Measurements from ENCODE around the gene NFIA.

NFIA gene

DNA sequence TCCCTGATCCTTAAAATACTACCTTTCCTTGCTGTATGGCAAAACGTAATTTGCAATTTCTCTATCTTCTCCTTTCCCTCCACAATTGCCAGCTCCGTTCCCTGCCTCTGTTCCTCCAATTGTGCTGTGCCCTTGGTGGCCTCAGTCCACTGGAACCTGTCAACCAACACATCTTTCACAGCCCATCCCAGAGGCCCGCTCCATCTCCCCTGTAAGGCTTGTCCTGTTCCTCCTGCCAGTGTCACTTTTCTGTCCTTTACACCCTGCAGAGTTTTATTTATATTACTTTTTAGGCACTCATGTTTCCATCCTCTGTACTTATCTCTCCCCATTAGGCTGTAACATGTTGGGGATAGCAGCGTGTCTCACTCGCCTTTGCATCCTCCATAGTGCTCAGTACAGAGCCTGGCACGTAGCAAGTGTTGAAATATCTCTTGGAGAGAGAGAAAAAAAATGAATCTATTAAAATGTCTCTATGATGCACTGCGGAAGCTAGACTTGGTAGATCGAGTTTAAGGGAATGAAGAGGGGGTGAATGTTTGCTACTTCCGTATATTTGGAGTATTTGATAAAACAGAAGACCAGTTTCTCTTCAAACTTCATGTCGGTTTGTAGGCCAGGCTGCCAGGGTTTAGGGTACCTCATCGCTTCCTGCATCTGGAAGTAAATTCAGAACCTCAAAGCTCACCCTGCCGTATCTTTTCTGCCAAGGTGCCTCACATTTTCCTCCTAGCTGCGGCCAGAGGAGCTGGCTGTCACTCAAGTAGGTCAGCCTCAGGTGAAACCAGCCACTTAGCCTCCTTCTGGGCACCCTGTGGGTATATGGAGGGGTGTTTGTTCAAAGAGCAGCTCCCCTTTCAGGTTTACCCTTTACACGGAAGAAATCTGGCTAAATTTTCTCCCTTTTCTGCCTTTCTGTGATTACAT, 338.8 kb downstream of the NFIA start:
- DNase-seq (ENCODE audit: low spot score) (no peak), FAIRE-seq (no peak)

DNA sequence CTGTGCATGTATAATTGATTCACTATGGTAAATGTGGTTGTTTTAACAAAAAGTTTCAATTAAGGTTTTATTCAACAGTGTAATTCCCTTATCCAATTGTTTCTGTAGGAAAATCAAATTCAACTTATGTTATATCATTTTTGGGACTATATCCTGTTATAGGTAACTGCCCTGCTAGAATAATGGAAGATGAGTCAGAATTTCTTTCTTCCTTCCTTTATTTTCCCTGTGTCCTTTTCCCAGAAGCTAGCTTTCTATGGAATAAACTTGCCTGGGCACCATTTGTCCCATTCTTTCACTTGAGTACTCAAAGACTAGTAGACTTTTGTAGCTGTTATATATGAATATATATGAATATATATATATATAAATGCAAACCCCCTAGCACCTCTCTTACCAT, 341.3 kb downstream of the NFIA start:
- no peak for DNase-seq (ENCODE audit: low spot score)
- no peak for FAIRE-seq

DNA sequence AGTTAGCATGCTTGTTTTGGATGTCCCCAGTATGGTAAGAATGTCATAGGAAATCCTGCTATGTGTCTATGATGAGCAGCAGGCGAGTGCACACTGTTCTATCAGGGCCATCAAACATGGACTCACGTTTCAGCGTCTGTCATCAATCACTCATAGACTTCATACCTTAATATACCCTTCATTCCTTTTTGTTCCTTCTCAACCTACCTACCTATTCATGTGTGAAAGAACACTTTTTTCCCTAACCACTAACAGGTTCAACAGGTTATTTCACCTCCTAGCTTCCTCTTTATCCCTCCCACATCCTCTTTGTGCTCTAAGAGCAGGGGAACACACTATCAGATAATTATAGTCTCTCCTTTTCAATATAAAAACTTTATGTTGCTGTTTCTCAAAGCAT, 342.0 kb downstream of the NFIA start:
- FAIRE-seq (no peak), DNase-seq (ENCODE audit: low spot score) (no peak)

DNA sequence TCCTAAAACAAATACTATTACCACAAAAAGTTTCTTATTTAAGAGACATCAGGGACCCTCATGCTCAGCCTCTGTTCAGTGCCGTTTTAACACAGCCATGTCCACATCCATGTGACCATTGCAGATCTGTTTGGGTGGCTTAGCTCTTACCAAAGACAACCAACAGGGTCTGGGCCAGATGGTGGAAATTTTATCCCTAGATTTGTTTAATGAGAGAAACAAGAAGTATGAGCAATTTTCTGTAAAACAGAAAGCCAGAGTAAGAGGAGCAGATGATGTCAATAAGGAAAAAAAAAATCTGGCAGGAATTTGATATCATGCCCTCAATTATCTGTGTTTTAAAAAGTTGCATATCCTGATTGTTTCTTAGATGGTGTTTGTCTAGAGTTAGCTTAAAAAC, 342.7 kb downstream of the NFIA start:
- DNase-seq (ENCODE audit: low spot score) (no peak), FAIRE-seq (no peak)

DNA sequence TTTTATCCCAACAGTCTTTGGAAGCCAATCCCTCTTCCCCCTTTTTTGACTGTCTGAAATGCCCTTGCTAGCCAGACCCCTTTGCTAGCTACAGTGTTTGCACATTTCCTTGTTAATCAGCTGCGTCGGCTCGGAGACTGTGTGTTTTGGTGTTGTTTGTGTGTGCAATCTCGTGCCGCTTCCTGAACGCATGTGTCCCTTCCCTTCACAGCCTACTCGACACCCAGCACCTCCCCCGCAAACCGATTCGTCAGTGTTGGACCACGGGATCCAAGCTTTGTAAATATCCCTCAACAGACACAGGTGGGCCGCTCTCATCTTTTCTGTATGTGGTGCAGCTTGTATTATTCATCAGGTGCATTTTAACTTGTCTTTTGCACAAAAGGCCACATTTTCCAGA, 343.9 kb downstream of the NFIA start:
- no peak for FAIRE-seq
- DNase-seq (ENCODE audit: low spot score), result no peak

DNA sequence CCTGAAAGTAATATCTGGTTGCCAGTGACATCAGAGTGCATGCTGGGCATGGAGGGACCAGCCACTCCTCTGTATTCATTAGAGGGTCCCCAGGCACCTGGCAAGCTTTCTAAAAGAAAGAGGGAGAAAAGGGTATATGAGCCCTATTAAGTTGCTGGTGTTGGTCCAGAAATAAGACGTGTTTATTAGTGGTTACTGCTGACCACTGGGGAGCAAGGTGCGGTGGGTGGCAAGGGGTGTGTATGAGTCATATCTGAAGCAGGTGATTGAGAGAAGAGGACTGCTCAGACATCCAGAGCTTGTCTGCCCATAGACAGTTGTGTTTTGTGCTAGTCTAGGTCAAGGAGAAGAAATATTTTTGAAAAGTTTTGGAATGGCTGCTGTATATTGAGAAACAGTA, 344.5 kb downstream of the NFIA start:
- DNase-seq (ENCODE audit: low spot score) (no peak), FAIRE-seq (no peak)

DNA sequence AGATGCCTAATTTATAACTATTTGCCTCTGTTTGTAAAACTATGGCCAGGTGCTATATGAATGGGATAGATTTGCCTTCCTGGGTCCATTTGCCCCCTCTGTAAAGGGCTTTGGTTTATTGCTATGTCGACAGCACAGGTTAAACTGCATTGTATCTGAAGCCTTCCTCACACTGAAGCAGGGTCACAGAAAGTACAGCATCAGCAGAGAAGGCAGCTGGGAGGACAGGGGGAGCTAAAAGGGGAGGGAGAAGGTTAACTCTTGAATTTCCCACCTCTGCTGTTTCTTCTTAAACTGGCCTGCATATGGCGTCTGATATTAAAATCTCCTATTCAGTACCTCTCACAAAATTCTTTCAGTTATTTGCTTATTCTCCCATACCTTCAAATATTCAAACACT, 345.1 kb downstream of the NFIA start:
- DNase-seq (ENCODE audit: low spot score) (no peak), FAIRE-seq (no peak)

DNA sequence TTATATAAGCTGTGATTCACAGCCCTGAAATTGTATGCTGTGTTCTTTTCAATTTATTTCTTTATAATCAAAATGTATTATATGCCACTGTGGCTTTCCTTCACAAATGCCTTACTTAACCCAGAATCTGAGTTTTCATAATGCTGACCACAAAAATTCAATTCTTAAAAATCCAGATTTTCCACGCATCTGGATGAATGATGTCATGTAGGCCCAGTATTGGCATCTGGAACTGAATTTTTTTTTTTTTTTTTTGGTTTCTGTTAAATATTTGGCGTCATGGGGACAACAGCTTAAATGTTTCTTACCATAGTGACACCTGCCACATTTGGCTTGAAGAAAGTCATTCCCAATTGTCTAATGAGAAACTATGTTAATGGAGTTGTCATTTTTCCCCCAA, 345.8 kb downstream of the NFIA start:
- DNase-seq (ENCODE audit: low spot score), result no peak
- no peak for FAIRE-seq

DNA sequence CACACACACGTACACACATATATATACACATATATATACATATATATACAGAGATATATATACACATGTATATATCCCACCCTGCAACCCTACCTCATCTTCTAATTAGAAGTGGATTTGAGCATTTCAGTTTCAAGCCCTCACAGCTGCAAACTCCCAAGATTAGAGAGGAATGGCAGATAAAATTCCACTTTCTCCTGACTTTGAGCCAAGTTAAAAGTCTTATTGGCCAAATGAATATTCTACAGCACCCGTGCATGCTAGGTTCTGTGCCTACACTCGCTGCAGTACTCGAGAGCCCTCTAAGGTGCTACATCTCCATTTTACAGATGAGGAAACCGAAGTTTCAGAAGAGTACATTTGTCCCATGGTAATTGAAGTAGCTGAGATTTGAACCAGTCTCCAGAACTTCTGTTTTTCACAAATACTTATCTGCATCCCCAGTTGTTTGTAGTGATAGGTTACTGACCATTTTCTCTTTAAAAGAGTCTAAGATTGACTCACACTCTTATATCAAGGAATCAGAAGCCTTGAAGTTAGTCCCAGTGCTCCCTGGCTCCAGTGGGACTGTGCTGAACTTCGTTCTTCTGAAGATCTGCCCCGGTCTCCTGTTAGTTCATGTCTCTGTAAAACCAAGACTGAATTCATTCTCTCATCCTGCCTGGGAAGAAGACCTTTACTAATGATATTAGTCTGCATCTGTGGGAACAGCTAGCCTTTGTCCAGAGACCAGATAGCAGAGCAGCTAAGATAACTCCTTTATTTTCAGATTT, 350.4 kb downstream of the NFIA start:
- FAIRE-seq (no peak), DNase-seq (ENCODE audit: low spot score) (no peak)

DNA sequence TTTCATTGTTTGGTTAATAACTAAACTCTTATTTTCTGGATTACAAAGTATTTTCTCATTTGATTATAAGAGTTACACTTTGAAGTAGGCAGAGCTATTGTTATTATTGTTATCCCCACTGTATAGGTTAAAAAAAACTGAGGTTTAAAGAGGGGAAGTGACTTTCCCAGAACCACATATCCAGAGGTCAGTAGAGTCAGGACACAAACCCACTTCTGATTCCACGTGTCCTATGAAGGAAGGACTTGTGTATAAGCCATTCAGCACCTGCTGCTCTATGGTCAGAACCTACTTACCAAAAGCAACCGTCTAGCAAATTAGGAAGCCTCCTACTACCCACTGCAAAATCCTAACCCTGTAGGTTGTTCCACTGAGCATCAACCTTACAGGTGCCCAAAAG, 351.3 kb downstream of the NFIA start:
- no peak for FAIRE-seq

DNA sequence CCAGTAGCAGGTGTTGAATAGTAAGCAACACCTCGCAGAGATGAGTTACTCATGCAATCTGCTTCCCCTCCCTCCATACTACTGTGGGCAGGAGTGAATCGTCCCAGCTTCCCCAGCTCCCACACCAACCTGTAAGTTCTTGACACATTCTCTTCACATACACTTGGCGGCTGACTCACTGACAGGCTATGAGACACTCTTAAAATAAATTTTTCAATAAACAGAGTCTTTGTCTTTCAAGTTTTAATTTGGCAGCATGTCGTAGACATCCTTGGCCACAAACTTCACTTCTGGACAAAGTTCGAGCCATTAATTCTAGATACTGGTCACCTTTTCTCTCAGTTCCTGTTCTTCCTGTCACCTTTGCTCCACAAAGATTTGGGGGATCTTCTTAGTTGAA, 351.9 kb downstream of the NFIA start:
- FAIRE-seq, result no peak
- DNase-seq (ENCODE audit: low spot score), result no peak

More for the DNA sequence above, 351.3 kb downstream of the NFIA start:
- no peak for DNase-seq (ENCODE audit: low spot score)

DNA sequence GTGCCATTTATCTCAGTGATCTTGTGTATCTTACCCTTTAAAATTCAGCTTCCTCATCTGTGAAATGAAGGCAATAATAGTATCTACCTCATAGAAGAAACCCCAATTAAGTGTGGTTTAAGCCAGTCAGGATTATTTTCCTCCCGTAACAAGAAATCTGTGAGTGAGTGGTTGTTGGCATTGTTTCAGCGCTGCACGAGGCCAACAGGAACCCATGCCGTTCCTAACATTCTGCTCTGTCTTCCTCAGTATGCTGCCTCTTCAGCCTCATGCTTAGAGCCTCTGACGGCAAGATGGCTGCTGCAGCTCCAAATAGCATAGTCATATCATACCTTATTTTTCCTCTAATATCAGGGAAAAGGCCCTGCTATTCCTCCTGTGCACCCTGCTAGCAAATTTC, 352.9 kb downstream of the NFIA start:
- FAIRE-seq, result no peak
- no peak for DNase-seq (ENCODE audit: low spot score)

DNA sequence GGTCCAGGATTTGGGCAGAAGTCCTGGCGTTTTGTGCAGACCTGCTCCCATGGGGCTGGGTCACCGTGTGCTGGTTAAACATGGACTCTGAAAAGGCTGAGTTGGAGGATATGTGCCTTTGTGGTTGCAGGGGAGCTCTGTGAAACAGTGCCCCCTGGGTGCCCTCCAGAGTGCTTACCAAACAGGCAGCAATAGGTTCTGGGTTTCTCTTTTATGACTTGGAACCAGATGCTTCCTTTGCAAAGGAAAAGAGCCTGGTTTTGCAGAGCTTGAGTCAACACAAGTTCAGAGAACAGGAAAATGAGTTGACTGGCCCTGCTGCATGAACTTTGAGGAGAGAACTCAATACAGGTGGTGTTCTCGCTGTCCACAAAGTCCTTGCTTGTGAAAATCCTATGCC, 353.7 kb downstream of the NFIA start:
- FAIRE-seq (no peak), DNase-seq (ENCODE audit: low spot score) (no peak)

DNA sequence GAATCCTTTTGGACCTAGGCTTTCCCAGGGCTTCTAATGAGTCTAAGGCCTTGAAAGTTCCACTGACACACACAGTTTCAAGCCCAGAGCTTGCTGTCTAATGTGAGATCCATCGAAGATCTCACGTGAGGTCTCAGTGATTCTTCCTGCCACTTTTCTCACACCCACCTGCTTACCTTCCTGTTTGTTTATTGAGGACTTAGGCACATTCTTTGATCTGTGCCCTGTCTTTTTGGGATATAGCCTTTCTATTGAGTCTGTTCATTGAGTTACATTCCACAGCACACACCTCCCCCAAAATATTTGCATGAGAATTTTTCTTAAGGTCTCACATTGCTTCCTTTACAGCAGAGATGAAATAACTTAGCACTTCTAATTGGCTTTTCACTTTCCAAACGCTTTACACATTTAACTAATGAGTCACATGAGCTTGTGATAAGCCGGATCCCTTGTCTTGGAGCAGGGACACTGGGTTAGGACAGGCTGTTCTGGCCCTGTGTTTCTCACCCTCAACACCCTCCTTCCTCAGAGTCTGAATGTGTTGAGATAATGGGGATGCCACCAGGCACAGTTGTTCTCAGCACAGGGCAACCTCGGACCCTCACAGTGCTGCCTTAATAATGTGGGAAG, 354.2 kb downstream of the NFIA start:
- DNase-seq (ENCODE audit: low spot score) (no peak), FAIRE-seq (no peak)

DNA sequence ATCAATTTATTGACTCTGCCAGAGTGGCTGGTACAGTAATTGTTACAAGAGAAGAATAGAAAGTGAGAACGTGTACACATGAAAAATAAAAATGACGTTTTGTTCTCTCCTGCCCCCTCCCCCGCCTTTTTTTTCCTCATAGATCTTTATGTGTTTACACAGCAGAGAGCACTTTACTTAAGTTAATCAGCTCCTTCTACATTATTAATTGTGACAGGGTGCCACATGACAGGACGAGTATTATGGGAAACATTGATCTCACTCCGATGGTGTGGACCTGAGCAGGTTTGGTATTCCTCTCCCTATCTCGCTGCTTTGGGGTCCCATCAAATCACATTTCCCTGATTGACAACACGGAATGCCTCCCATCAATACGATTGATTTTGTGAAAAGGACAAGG, 356.9 kb downstream of the NFIA start:
- DNase-seq (ENCODE audit: low spot score) (no peak), FAIRE-seq (no peak)

DNA sequence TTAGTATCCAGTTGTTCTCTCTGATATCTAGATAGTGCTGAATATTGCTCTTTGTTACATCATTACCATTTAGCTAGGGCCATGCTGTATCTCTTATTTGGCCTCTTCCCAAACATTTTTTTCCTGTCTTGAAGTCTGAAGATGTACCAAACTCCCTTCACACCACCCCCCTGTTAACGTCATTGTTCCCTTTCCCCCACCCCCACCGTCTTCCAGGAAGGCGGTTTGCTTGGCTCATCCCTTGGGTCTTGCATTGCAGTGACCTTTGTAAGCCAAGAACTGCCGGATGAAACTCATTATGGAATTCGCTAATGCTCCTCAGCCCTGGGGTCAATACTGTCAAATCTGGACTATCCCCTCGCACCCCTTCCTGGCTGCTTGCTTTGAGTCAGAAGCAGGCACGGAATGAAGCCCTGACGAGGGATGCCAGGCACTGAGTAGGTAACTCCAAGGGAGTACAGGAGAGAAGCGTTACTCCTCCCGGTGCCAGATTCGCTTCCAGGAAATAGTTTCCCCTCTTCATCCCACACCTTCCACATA, 359.4 kb downstream of the NFIA start:
- no peak for DNase-seq (ENCODE audit: low spot score)
- FAIRE-seq, result no peak

DNA sequence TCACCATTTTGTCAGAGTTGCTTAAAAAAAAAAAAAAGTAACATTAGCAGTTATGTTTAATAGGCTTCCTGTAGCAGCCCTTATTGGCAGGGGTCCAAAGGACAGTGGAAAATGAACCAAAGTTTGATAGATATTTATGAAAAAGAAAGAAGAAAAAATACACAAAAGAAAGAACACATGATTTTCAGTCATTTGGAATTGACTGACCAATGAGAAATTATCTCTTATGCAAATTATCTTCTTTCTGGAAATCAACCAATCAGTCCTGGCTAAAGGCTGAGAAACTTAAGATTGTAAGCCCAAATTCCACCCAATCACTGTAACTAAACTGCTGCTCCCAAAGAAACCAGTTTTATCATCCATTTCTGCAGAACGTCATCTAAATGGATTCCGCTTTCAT, 360.2 kb downstream of the NFIA start:
- FAIRE-seq, result no peak
- no peak for DNase-seq (ENCODE audit: low spot score)

DNA sequence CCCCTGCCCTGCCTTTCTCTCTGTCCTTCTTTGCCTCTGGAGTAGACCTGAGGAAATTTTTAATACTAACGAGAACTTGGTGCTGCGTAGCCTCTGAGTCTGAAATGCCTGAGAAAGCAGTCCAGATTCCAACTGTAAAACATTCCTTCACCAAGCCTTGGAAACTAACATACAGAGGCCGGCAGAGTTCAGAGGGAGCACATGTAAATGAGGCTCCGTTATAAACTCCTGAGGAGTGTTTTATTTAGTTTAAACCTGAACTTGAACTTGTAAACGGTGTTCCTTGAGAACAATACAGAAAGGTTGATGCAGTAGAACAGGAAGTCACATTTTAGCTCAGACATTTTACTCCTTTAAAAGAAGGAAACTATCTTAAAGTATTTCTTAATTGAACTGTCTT, 361.9 kb downstream of the NFIA start:
- DNase-seq (ENCODE audit: low spot score) (no peak), FAIRE-seq (no peak)

DNA sequence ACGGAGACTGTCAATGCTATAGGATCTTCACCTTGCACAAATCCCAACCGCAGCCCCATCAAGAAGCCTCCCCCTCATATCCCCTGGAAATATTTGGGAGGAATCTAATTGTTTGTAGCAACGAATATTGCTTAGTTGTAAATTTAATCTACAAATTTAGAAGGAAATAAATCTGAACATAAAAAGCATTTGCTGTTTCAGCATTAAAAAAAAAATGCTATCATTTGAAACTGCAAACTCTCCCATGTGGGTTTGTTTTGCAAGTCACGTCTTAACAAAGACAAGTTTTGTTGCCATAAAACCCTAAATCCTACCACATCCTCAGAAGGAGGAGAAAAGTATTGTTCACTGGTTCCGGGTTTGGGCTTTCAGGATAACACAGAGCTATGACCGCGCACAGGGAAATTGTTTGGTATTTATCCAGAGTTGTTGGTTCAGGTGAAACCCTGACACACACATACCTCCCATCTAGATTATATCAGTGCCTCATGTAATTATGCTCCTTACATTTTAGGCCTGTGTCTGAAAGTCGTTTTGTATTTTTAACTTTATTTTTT, 363.0 kb downstream of the NFIA start:
- no peak for FAIRE-seq
- DNase-seq (ENCODE audit: low spot score), result no peak

DNA sequence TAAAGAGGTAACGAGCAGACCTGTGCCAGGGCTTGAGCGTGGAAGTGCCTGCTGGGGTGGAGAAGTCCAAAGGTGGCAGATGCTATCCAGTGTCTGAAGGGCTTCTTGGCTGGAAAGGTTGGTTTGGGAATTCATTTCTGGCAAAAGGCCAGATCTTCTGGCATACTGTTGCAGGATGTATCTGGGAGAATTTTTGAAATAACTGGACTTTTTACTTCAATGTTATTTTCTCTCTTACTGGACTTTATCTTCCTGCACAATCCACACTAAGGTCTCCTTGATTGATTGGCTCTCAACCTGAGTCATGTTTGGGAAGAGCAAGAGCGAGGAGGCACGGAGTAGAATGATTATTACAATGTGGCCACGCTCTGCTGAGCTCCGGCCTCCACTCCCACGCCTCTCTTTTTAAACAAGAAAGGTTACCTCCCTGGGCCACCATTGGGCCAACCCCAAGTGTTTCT, 364.2 kb downstream of the NFIA start:
- DNase-seq (ENCODE audit: low spot score), result peak; percentile 37

DNA sequence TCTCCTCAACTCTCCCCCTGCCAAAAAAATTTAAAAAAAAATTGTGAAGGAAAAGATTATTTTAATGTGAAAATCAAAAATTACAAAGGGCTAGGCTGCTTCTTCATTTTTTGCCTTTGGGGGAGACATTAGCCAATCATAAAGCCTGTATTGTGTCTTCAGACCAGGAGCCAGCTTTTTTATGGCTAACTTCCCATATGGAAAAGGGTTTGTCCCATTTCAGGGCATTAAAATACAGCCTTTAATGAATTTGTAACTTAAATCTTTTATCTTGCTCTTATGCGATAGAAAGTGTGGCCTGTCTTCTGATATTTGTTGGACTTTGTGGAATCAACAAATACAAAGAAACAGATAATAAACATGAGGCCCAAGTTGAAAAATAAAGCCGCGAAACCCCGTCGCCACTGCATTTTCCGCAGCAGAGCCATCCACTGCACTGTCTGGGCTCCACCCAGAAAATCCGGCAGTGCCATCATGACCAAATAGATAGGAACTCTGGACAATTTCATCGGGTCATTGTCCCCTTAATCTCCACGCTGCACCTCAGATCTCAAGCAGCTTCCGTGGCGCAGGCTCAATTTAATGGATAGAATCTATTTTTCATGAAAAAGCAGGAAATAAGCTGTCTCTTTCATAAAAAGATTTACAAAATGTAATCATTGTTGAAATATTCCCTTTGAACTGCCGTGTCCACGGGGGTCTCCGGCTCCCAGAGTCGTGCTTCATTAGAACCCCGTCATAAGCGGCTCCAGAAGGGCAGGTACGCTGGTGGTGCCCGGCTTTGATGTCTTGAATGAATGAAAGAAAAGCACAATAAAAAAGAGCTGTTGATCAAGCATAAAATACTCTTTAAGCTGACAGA, 365.0 kb downstream of the NFIA start:
- DNase-seq (ENCODE audit: low spot score), result no peak
- FAIRE-seq, result no peak

More for the DNA sequence above, 364.2 kb downstream of the NFIA start:
- FAIRE-seq, result peak; percentile 15
